ENCODE data around the gene SPRR5. TPM values are rescaled to one million over a fixed set of nuclear protein-coding genes. Genes with fewer than 3 reads are reported as not detected.

The SPRR5 gene
- total RNA-seq, 1 donor from 2014 or later: not detected

DNA sequence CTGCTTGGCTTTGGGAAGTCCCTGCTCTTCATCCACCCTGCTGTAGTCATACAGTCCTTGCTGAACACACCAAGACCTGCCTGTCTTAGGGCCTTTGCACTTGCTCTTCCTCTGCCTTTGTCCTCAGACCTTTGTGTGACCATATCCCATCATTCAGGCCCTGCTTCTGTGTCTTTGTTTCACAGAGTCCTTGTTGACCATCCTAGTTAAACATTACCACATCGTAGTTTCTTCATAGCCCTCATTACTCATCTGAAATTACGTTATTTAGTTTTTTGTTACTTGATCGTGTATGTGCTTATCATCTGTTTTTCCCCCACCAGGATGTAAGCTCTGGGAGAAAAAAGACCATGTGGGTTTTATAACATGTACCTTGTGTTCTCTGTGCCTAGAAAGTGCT, 18.3 kb upstream of the SPRR5 start:
- intact Hi-C loops (cut with DNase I): no loop called here
- no peaks in the 10 kb centered on the region for H3K36me3 ChIP-seq
- no peaks in the 10 kb centered on the region for H3K9me3 ChIP-seq
- H3K4me1 ChIP-seq: no peaks in the 10 kb centered on the region
- DNase-seq (ENCODE audit: extremely low spot score in 2 of 2): no peak
- TF ChIP-seq, protein P1, sequence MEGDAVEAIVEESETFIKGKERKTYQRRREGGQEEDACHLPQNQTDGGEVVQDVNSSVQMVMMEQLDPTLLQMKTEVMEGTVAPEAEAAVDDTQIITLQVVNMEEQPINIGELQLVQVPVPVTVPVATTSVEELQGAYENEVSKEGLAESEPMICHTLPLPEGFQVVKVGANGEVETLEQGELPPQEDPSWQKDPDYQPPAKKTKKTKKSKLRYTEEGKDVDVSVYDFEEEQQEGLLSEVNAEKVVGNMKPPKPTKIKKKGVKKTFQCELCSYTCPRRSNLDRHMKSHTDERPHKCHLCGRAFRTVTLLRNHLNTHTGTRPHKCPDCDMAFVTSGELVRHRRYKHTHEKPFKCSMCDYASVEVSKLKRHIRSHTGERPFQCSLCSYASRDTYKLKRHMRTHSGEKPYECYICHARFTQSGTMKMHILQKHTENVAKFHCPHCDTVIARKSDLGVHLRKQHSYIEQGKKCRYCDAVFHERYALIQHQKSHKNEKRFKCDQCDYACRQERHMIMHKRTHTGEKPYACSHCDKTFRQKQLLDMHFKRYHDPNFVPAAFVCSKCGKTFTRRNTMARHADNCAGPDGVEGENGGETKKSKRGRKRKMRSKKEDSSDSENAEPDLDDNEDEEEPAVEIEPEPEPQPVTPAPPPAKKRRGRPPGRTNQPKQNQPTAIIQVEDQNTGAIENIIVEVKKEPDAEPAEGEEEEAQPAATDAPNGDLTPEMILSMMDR (IDR thresholded peaks at IDR 0.05): no peak
- TF ChIP-seq POLR2AphosphoS5 (IDR thresholded peaks at IDR 0.05; ENCODE audit: insufficient read depth in 1 of 2, low read depth in 1 of 2): no peak
- no peak for TF ChIP-seq POLR2A (IDR thresholded peaks at IDR 0.05)
- no peak overlapping the region for H3K4me3 ChIP-seq
- no peaks in the 10 kb centered on the region for H3K27me3 ChIP-seq
- H3K27ac ChIP-seq: no peak overlapping the region

DNA sequence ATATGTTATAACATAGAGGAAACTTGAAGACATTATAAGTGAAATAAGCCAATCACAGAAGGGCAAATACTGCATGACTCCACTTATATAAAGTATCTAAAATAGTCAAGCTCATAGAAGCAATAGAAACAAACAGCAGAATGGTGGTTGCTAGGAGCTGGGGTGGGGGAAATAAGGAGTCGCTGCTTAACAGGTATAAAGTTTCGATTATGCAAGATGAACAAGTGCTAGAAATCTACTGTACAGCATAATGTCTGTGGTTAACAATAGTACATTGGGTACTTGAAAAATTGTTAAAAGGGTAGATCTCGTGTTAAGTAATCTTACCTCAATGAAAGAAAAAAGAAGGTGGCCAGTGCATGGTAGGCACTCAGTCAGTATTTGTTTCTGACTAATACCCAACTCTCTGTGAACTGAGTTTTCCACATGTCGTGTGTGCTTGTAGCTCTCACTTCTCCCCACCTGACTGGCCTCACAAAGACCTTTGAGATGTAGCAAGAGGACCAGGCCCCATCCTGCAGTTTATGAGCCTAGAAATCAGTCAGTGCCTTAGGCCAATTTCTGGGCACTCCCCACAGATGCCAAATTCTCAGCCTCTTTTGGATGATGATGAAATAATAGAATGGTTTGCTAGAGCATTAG, 14.7 kb upstream of the SPRR5 start:
- DNase-seq (ENCODE audit: extremely low spot score in 2 of 2): no peak
- H3K27ac ChIP-seq: no peak overlapping the region
- H3K9me3 ChIP-seq: no peaks in the 10 kb centered on the region
- H3K36me3 ChIP-seq: no peaks in the 10 kb centered on the region
- no peak overlapping the region for H3K4me3 ChIP-seq
- H3K4me1 ChIP-seq: no peaks in the 10 kb centered on the region
- no peak for TF ChIP-seq POLR2A (IDR thresholded peaks at IDR 0.05)
- TF ChIP-seq POLR2AphosphoS5 (IDR thresholded peaks at IDR 0.05; ENCODE audit: insufficient read depth in 1 of 2, low read depth in 1 of 2): no peak
- TF ChIP-seq, protein P1 (IDR thresholded peaks at IDR 0.05): no peak
- intact Hi-C loops (cut with DNase I): no loop called here
- no peaks in the 10 kb centered on the region for H3K27me3 ChIP-seq

GRCh38 chr1:152933196-152933595, 13.8 kb upstream of the SPRR5 start:
- Histone ChIP-seq H3K27ac (no peak overlapping the region), H3K36me3 (no peaks in the 10 kb centered on the region), H3K27me3 (no peaks in the 10 kb centered on the region), H3K4me3 (no peak overlapping the region), H3K9me3 (no peaks in the 10 kb centered on the region), H3K4me1 (no peaks in the 10 kb centered on the region)
- intact Hi-C loops (cut with DNase I): no loop called here
- DNase-seq (ENCODE audit: extremely low spot score in 2 of 2): no peak
- no peak for TF ChIP-seq POLR2AphosphoS5 (IDR thresholded peaks at IDR 0.05; ENCODE audit: insufficient read depth in 1 of 2, low read depth in 1 of 2)
- no peak for TF ChIP-seq POLR2A (IDR thresholded peaks at IDR 0.05)
- TF ChIP-seq, protein P1 (IDR thresholded peaks at IDR 0.05): no peak

- intact Hi-C loops (cut with DNase I): no loop called here
- H3K27me3 ChIP-seq: no peaks in the 10 kb centered on the region
- no peak overlapping the region for H3K27ac ChIP-seq
- H3K9me3 ChIP-seq: no peaks in the 10 kb centered on the region
- TF ChIP-seq, protein P1 (IDR thresholded peaks at IDR 0.05): no peak
- no peak overlapping the region for H3K4me3 ChIP-seq
- H3K36me3 ChIP-seq: no peaks in the 10 kb centered on the region
- DNase-seq (ENCODE audit: extremely low spot score in 2 of 2): peak in 1 of 2 donors; percentile 42
- H3K4me1 ChIP-seq: no peaks in the 10 kb centered on the region
Observed at GRCh38 chr1:152940614-152941013, 6.4 kb upstream of the SPRR5 start.

- Histone ChIP-seq H3K4me3 (no peak overlapping the region), H3K27ac (no peak overlapping the region), H3K4me1 (no peaks in the 10 kb centered on the region), H3K27me3 (no peaks in the 10 kb centered on the region), H3K9me3 (no peaks in the 10 kb centered on the region), H3K36me3 (no peaks in the 10 kb centered on the region)
- TF ChIP-seq, protein P1 (IDR thresholded peaks at IDR 0.05): no peak
- peak in 1 of 2 donors; percentile 52 for TF ChIP-seq POLR2AphosphoS5 (IDR thresholded peaks at IDR 0.05; ENCODE audit: insufficient read depth in 1 of 2, low read depth in 1 of 2)
- intact Hi-C loops (cut with DNase I): no loop called here
- DNase-seq (ENCODE audit: extremely low spot score in 2 of 2): peak in 1 of 2 donors; percentile 79
Observed at GRCh38 chr1:152941037-152941711, 5.8 kb upstream of the SPRR5 start.

Data from vagina (tissue), 2 donors.